Right lobe of liver (tissue), 4 donors: Measurements from ENCODE around the gene KCNMB3.
"Not testable (repeated sequence)": the region's sequence is repeated elsewhere in the genome, so short reads cannot be mapped to it uniquely, and the experiment has no call there.

ENCODE experiments used
- CTCF ChIP-seq, 4 donors: fragments of 200-600 bp in 3 of 4; fragments of 450-650 bp in 1 of 4; IDR thresholded peaks; one replicate each; pipeline versions ENCODE4 v1.5.1 to v1.8.0; 2016 to 2022; ENCODE audit warnings: antibody characterized with exemption in 4 of 4, mild to moderate bottlenecking in 2 of 4
- POLR2A ChIP-seq: fragments of 450-650 bp; IDR thresholded peaks from one replicate; pipeline ENCODE4 v1.6.1; 2017; ENCODE audit warnings: antibody characterized with exemption, mild to moderate bottlenecking
- donor health status: DM: no; HTN: no; CAD: no.
- donor health status: DM: no; HTN: no; CAD: no.
- donor health status: DM: no; HTN: yes; CAD: no.

- TF ChIP-seq CTCF (IDR thresholded peaks at IDR 0.05); POLR2A: not testable (repeated sequence)
Observed at GRCh38 chr3:179259959-179260756, 9.2 kb upstream of the KCNMB3 start.
